ENCODE data around the gene AKAP9.

DNA sequence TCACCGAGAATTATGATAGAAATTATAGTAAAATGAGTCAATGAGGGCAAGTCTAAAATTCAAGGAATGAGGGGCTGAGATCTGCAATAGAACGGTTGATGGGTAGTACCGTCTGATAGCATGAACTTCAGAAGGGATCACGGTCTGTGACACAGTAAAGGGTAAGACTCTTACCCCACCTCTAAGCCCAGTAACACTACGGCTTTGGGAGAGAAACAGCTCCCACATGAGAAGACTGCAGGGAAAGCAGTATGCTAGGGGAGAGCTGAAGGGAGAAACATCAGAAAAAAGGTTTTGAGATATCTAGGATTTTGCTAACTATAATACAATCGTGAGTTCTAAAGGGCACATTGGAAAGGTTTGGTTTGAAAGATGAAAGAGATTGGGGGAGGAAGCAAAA, 12.8 kb upstream of the AKAP9 start:
- TF ChIP-seq, protein P1, sequence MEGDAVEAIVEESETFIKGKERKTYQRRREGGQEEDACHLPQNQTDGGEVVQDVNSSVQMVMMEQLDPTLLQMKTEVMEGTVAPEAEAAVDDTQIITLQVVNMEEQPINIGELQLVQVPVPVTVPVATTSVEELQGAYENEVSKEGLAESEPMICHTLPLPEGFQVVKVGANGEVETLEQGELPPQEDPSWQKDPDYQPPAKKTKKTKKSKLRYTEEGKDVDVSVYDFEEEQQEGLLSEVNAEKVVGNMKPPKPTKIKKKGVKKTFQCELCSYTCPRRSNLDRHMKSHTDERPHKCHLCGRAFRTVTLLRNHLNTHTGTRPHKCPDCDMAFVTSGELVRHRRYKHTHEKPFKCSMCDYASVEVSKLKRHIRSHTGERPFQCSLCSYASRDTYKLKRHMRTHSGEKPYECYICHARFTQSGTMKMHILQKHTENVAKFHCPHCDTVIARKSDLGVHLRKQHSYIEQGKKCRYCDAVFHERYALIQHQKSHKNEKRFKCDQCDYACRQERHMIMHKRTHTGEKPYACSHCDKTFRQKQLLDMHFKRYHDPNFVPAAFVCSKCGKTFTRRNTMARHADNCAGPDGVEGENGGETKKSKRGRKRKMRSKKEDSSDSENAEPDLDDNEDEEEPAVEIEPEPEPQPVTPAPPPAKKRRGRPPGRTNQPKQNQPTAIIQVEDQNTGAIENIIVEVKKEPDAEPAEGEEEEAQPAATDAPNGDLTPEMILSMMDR (IDR thresholded peaks at IDR 0.05; ENCODE audit: low read depth, low read length) = no peak
- TF ChIP-seq POLR2A (IDR thresholded peaks at IDR 0.05; ENCODE audit: extremely low read depth, insufficient read length) (no peak), MYC (IDR thresholded peaks at IDR 0.05; ENCODE audit: low read depth, low read length) (no peak)
- TF ChIP-seq, protein P2, sequence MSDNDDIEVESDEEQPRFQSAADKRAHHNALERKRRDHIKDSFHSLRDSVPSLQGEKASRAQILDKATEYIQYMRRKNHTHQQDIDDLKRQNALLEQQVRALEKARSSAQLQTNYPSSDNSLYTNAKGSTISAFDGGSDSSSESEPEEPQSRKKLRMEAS (IDR thresholded peaks at IDR 0.05; ENCODE audit: low read depth, low read length) = no peak
